ENCODE results near the gene JAKMIP1. TPM values are rescaled to one million over a fixed set of nuclear protein-coding genes. Genes with fewer than 3 reads are reported as not detected.

Gene JAKMIP1
- total and polyA plus RNA-seq, 12 donors = 0.14 to 5.3 (median 2.9) TPM; not detected in 2

- no peak overlapping the region for H3K27ac ChIP-seq
- 57 to 71% (median 64%) methylated on average over 11 of the region's 11 CpGs for WGBS, 4 donors
- no peak for TF ChIP-seq CTCF (IDR thresholded peaks at IDR 0.05)
- no peak for TF ChIP-seq POLR2A (IDR thresholded peaks at IDR 0.05)
- no peak for DNase-seq
- no peaks in the 10 kb centered on the region for H3K9me3 ChIP-seq (replicated peaks in 1 of 3)
- intact Hi-C loops (cut with DNase I) = no loop called here
- peaks cover 17% of the 10 kb centered on the region for H3K27me3 ChIP-seq
- H3K4me3 ChIP-seq = no peak overlapping the region
- no peaks in the 10 kb centered on the region for H3K4me1 ChIP-seq (replicated peaks in 1 of 2)
- no peaks in the 10 kb centered on the region for H3K36me3 ChIP-seq (replicated peaks in 1 of 2)
Observed at GRCh38 chr4:6193399-6193798, 7.0 kb downstream of the JAKMIP1 start.

GRCh38 chr4:6192245-6192644, 8.1 kb downstream of the JAKMIP1 start:
- Histone ChIP-seq H3K27me3 (peaks cover 8% of the 10 kb centered on the region), H3K4me3 (no peak overlapping the region), H3K4me1 (replicated peaks in 1 of 2) (no peaks in the 10 kb centered on the region), H3K36me3 (replicated peaks in 1 of 2) (no peaks in the 10 kb centered on the region), H3K27ac (no peak overlapping the region), H3K9me3 (replicated peaks in 1 of 3) (no peaks in the 10 kb centered on the region)
- DNase-seq = no peak
- intact Hi-C loops (cut with DNase I) = no loop called here
- TF ChIP-seq POLR2A (IDR thresholded peaks at IDR 0.05) (no peak), CTCF (IDR thresholded peaks at IDR 0.05) (no peak)
- WGBS, 4 donors = 65 to 87% (median 67%) methylated on average over 6 to 9 of the region's 9 CpGs

- H3K36me3 ChIP-seq (replicated peaks in 1 of 2) = no peaks in the 10 kb centered on the region
- H3K9me3 ChIP-seq (replicated peaks in 1 of 3) = no peaks in the 10 kb centered on the region
- H3K27ac ChIP-seq = no peak overlapping the region
- intact Hi-C loops (cut with DNase I) = no loop called here
- 82 to 89% (median 87%) methylated on average over 7 to 11 of the region's 11 CpGs for WGBS, 4 donors
- DNase-seq = no peak
- no peak overlapping the region for H3K4me3 ChIP-seq
- no peaks in the 10 kb centered on the region for H3K4me1 ChIP-seq (replicated peaks in 1 of 2)
- TF ChIP-seq CTCF (IDR thresholded peaks at IDR 0.05) = no peak
- no peak for TF ChIP-seq POLR2A (IDR thresholded peaks at IDR 0.05)
- H3K27me3 ChIP-seq = peaks cover 3% of the 10 kb centered on the region
Observed at GRCh38 chr4:6191448-6192130, 8.8 kb downstream of the JAKMIP1 start.

- DNase-seq = no peak
- peaks cover 3% of the 10 kb centered on the region for H3K27me3 ChIP-seq
- TF ChIP-seq POLR2A (IDR thresholded peaks at IDR 0.05) = no peak
- no peak for TF ChIP-seq CTCF (IDR thresholded peaks at IDR 0.05)
- intact Hi-C loops (cut with DNase I) = no loop called here
- H3K27ac ChIP-seq = no peak overlapping the region
- 63 to 86% (median 85%) methylated on average over 5 to 8 of the region's 8 CpGs for WGBS, 4 donors
- no peaks in the 10 kb centered on the region for H3K9me3 ChIP-seq (replicated peaks in 1 of 3)
- no peak overlapping the region for H3K4me3 ChIP-seq
- no peaks in the 10 kb centered on the region for H3K4me1 ChIP-seq (replicated peaks in 1 of 2)
- H3K36me3 ChIP-seq (replicated peaks in 1 of 2) = no peaks in the 10 kb centered on the region
Observed at GRCh38 chr4:6190486-6190885, 9.9 kb downstream of the JAKMIP1 start.
